ENCODE results near the gene ADGRB3.

Gene ADGRB3

DNA sequence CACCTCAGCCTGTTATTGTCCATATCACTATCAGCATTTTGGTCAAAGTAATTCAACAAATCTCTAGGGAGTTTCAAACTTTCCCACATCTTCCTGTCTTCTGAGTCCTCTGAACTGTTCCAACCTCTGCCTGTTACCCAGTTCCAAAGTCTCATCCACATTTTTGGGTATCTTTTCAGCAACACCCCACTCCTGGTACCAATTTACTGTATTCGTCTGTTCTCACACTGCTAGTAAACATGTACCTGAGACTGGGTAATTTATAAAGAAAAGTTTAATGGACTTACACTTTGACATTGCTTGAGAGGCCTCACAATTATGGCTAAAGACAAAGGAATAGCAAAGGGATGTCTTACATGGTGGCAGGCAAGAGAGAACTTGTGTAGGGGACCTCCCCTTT lies 224.2 kb downstream of the ADGRB3 start:
- DNase-seq (ENCODE audit: low read depth in 2 of 2) = no peak
- TF ChIP-seq, protein P1, sequence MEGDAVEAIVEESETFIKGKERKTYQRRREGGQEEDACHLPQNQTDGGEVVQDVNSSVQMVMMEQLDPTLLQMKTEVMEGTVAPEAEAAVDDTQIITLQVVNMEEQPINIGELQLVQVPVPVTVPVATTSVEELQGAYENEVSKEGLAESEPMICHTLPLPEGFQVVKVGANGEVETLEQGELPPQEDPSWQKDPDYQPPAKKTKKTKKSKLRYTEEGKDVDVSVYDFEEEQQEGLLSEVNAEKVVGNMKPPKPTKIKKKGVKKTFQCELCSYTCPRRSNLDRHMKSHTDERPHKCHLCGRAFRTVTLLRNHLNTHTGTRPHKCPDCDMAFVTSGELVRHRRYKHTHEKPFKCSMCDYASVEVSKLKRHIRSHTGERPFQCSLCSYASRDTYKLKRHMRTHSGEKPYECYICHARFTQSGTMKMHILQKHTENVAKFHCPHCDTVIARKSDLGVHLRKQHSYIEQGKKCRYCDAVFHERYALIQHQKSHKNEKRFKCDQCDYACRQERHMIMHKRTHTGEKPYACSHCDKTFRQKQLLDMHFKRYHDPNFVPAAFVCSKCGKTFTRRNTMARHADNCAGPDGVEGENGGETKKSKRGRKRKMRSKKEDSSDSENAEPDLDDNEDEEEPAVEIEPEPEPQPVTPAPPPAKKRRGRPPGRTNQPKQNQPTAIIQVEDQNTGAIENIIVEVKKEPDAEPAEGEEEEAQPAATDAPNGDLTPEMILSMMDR (IDR thresholded peaks at IDR 0.05; ENCODE audit: low read depth, low read length) = no peak
- H3K4me3 ChIP-seq (replicated peaks in 1 of 2; ENCODE audit: low read depth in 2 of 2, low read length in 2 of 2) = no peak overlapping the region

DNA sequence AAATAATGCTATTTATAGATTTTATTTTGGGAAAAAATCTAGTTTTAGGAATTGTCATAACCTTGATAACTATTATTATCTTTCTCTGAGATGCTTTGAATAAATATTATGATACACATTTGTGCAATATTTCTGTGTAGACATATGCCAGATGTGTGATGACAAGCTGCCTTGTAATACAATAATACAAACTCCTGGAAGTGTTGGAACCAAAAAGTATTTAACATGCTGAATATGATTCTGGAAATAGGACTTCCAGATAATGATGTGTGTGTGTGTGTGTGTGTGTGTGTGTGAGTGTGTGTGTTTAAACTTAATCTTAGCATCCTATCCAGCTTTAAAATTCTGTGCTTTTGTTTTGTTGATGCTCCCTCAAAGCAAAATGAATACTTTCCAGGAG lies 233.6 kb downstream of the ADGRB3 start:
- no peak for DNase-seq (ENCODE audit: low read depth in 2 of 2)
- TF ChIP-seq, protein P1 (IDR thresholded peaks at IDR 0.05; ENCODE audit: low read depth, low read length) = no peak
- H3K4me3 ChIP-seq (replicated peaks in 1 of 2; ENCODE audit: low read depth in 2 of 2, low read length in 2 of 2) = no peak overlapping the region

DNA sequence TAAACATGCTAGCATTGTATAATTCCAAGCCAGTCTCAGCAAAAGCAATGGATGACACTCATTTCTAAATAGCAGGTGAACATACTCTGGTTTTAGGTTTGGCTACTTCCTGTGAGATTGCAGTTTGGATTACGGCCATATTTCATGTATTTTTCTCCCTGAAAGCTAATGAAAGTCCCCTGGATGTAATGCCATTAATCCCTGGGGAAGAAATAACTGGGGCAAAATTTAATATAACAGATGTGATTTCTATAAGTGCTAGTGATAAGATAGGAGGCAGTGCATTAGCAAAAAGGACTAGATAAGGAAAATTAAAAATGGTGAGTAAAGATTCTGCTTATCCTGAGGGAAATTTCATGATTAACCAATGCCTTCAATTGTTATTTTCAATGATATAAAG lies 238.2 kb downstream of the ADGRB3 start:
- no peak overlapping the region for H3K4me3 ChIP-seq (replicated peaks in 1 of 2; ENCODE audit: low read depth in 2 of 2, low read length in 2 of 2)
- TF ChIP-seq, protein P1 (IDR thresholded peaks at IDR 0.05; ENCODE audit: low read depth, low read length) = no peak
- no peak for DNase-seq (ENCODE audit: low read depth in 2 of 2)

DNA sequence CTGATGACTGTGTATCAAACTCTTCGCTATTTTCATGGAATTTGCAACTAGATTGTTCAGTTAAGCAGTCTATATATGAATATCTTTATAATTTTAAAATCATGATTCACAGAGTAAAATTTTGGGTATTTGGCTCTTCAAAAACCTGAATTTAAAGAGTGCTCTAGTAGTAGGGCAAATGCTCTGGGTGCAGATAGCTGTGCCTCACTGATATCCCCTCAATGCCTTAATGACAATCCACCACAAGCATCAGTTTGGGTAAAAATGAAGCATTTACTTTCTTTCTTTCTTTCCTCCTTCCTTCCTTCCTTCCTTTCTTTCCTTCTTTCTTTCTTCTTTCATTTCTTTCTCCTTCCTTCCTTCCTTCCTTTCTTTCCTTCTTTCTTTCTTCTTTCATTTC lies 239.7 kb downstream of the ADGRB3 start:
- TF ChIP-seq, protein P1 (IDR thresholded peaks at IDR 0.05; ENCODE audit: low read depth, low read length) = no peak
- H3K4me3 ChIP-seq (replicated peaks in 1 of 2; ENCODE audit: low read depth in 2 of 2, low read length in 2 of 2) = no peak overlapping the region
- DNase-seq (ENCODE audit: low read depth in 2 of 2) = no peak

DNA sequence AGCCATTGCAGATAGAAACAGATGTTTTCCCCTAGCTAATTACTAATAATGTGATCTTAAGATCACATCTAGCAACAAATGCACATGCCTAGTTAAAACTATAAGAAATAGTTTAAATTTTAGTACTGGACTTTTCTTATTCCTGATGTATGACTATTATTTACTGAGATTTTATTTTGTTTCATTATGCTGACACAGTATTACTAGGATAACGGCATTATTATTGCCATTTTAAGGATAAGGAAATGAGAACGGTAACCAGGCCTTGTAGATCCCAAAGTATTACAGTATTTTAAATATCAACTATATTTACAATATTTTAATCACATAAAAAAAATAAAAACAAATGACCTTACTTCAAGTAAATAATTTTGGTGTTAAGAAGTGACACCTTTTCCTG lies 240.3 kb downstream of the ADGRB3 start:
- DNase-seq (ENCODE audit: low read depth in 2 of 2) = no peak
- TF ChIP-seq, protein P1 (IDR thresholded peaks at IDR 0.05; ENCODE audit: low read depth, low read length) = no peak
- no peak overlapping the region for H3K4me3 ChIP-seq (replicated peaks in 1 of 2; ENCODE audit: low read depth in 2 of 2, low read length in 2 of 2)

DNA sequence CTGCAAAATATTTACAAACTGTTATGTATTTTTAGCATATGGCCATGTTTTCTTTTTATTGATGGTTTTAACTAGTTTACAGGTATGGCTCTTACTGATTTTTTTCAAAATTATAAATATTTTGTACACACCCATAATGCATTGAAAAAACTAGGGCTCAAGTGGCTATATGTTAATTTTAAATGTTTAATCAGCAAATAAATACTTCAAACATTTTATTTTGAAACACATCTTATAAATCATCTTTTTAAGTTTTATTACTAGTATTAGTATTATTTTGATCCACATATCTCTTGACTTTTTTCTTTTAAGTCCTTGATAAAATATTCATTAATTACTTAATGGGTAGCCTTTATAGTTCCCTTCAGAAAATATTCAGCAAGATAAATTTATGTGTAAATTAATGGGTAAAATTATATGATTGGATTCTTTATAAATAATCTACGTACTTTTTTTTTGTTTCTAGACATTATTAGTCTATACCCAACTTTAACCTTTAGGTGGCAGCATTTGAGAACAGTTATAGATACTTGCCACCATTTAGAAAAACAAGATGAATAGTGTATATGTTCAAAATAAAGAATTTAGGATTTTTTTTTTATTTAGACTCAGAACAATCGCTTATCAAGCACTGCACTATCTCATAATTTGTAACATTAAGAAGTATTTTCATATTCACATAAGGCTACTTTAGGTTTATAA lies 241.9 kb downstream of the ADGRB3 start:
- peak; percentile 42 to 51 for DNase-seq (ENCODE audit: low read depth in 2 of 2)
- TF ChIP-seq, protein P1 (IDR thresholded peaks at IDR 0.05; ENCODE audit: low read depth, low read length) = peak; percentile 39
- no peak overlapping the region for H3K4me3 ChIP-seq (replicated peaks in 1 of 2; ENCODE audit: low read depth in 2 of 2, low read length in 2 of 2)
